Activated CD4-positive, alpha-beta T cell treated with anti-CD3 and anti-CD28 coated beads, Interleukin-2, amount 10 ng/mL, durations not matched to agents 7 days and 5 days (primary cell): ENCODE results near the gene KCNC1. TPM values are rescaled to one million over a fixed set of nuclear protein-coding genes. Genes with fewer than 3 reads are reported as not detected.
A peak's percentile ranks its signal among the peaks of the same experiment; 100 is the strongest.

Experiments
- CTCF ChIA-PET: fragments of 350-600 bp; sonication (Branson Sonifier 250); formaldehyde crosslinking; loops from one replicate; lab custom pipeline; 2021; ENCODE audit warnings: antibody characterized with exemption; lab: Charles Lee
- POLR2A ChIA-PET: fragments of 350-600 bp; sonication (Branson Sonifier 250); formaldehyde crosslinking; loops from one replicate; lab custom pipeline; 2021; ENCODE audit warnings: antibody characterized with exemption; lab: Charles Lee
- DNase-seq: peaks from one replicate; pipeline ENCODE4 v3.0.0-alpha.2; 2020
- H3K27ac Mint-ChIP-seq: one replicate; pipeline ENCODE4 v1.8.0; 2021; ENCODE audit warnings: mild to moderate bottlenecking, moderate library complexity, mixed read lengths
- H3K27me3 Mint-ChIP-seq: one replicate; pipeline ENCODE4 v1.8.0; 2021; ENCODE audit warnings: mixed read lengths
- H3K36me3 Mint-ChIP-seq: one replicate; pipeline ENCODE4 v1.8.0; 2021; ENCODE audit warnings: low read depth, mixed read lengths
- H3K4me1 Mint-ChIP-seq: one replicate; pipeline ENCODE4 v1.8.0; 2021; ENCODE audit warnings: mixed read lengths
- H3K4me3 Mint-ChIP-seq: one replicate; pipeline ENCODE4 v1.8.0; 2021; ENCODE audit warnings: mild to moderate bottlenecking, moderate library complexity, mixed read lengths
- H3K9me3 Mint-ChIP-seq: one replicate; pipeline ENCODE4 v1.8.0; 2021; ENCODE audit warnings: mixed read lengths
- total RNA-seq, 2 experiments: library from RNA; stranded (reverse); gene quantifications; one replicate each; pipeline ENCODE4 v1.2.3, GENCODE V29; 2021

The KCNC1 gene
- total RNA-seq, 2 experiments from 2014 or later: not detected

- Mint-ChIP-seq H3K36me3 (peaks cover 2% of the 10 kb centered on the region), H3K4me1 (peaks cover 3% of the 10 kb centered on the region), H3K27me3 (peaks cover 47% of the 10 kb centered on the region), H3K27ac (no peak overlapping the region), H3K9me3 (no peaks in the 10 kb centered on the region), H3K4me3 (no peak overlapping the region)
- CTCF ChIA-PET: interaction anchor here (0.8 kb wide), 1 partner anchor 243 kb away, joined by 4 read pairs; no protein-coding TSS in a partner anchor
- POLR2A ChIA-PET: interaction anchor here (1.0 kb wide), 1 partner anchor 16 kb away, joined by 3 read pairs; the partner anchor contains the start of gene MYOD1
- peak; percentile 51 for DNase-seq
Measured at GRCh38 chr11:17734986-17735817, 621 bp downstream of the KCNC1 start.

GRCh38 chr11:17735818-17736578 lies 1.4 kb downstream of the KCNC1 start:
- H3K9me3 Mint-ChIP-seq: no peaks in the 10 kb centered on the region
- DNase-seq: no peak
- ChIA-PET CTCF (no interaction called here), POLR2A (interaction anchor here (1.0 kb wide), 1 partner anchor 17 kb away, joined by 3 read pairs; the partner anchor contains the start of gene MYOD1)
- H3K27me3 Mint-ChIP-seq: peaks cover 49% of the 10 kb centered on the region
- H3K4me3 Mint-ChIP-seq: no peak overlapping the region
- H3K4me1 Mint-ChIP-seq: peaks cover 3% of the 10 kb centered on the region
- no peak overlapping the region for H3K27ac Mint-ChIP-seq
- H3K36me3 Mint-ChIP-seq: peaks cover 2% of the 10 kb centered on the region

DNA sequence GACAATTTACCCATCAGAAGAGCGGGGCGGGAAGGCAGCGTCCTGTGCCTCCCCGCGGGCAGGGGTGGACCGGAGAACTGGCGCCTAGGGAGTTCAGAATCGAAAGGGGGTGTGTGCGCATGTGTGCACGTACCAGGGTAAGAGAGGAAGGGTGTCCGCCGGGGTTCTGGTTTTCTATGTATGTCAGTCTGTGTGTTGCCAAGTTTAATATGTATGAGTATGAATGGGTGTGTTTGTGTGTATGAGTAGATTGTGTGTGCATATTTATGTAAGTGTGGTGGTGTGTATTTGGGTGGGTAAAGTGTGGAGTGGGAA lies 2.0 kb downstream of the KCNC1 start:
- POLR2A ChIA-PET: no interaction called here
- Mint-ChIP-seq H3K27ac (no peak overlapping the region), H3K4me1 (peaks cover 3% of the 10 kb centered on the region)

GRCh38 chr11:17736930-17737817 lies 2.6 kb downstream of the KCNC1 start:
- H3K36me3 Mint-ChIP-seq: peaks cover 2% of the 10 kb centered on the region
- H3K4me3 Mint-ChIP-seq: no peak overlapping the region
- ChIA-PET POLR2A (no interaction called here), CTCF (no interaction called here)
- no peak for DNase-seq
- peaks cover 44% of the 10 kb centered on the region for H3K27me3 Mint-ChIP-seq
- H3K4me1 Mint-ChIP-seq: peaks cover 3% of the 10 kb centered on the region
- no peaks in the 10 kb centered on the region for H3K9me3 Mint-ChIP-seq
- no peak overlapping the region for H3K27ac Mint-ChIP-seq

More for the DNA sequence above, 2.0 kb downstream of the KCNC1 start:
- Mint-ChIP-seq H3K9me3 (no peaks in the 10 kb centered on the region), H3K27me3 (peaks cover 49% of the 10 kb centered on the region), H3K4me3 (no peak overlapping the region), H3K36me3 (peaks cover 2% of the 10 kb centered on the region)
- no peak for DNase-seq
- CTCF ChIA-PET: no interaction called here

DNA sequence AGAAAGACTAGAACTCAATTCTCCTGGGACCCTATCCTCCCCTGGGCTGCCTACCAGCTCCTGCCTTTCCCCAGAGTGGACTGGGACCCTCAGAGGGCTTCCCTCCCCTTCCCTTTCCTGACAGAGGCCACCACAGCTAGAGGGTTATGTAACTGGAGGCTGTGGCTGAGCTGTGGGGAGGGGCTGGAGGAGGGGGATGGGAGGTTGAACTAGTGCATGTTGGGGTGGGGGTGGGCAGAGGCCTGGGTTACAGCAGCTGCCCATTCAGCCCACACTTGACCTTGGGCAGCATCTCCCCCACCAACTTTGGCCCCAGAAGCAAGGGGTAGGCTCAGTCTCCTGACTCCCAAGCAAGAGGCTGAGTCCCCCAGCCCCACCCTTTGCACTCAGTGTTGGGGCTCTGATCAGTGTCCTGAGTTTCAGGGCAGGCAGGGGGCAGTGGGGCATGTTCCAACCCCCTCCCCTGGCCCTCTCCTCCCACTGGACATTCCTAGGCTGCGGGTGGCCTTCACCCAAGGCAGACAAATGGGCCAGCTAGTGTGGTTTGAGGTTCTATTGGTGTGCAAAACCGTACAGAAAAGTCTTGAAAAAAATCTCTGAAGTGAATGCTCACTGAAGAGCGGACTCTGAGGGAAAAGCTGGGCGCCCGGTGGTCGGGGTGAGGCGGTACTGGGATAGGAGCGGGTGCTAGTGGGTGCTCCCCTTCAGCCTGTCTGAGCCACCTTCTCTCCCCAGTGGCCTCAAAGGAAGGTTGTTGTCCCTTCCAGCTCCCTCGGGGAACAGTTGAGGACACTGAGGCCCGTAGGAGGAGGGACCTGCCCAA lies 3.8 kb downstream of the KCNC1 start:
- Mint-ChIP-seq H3K36me3 (peaks cover 2% of the 10 kb centered on the region), H3K4me1 (peaks cover 3% of the 10 kb centered on the region), H3K27me3 (peaks cover 32% of the 10 kb centered on the region), H3K27ac (no peak overlapping the region), H3K4me3 (no peak overlapping the region), H3K9me3 (no peaks in the 10 kb centered on the region)
- ChIA-PET CTCF (no interaction called here), POLR2A (no interaction called here)
- DNase-seq: no peak

DNA sequence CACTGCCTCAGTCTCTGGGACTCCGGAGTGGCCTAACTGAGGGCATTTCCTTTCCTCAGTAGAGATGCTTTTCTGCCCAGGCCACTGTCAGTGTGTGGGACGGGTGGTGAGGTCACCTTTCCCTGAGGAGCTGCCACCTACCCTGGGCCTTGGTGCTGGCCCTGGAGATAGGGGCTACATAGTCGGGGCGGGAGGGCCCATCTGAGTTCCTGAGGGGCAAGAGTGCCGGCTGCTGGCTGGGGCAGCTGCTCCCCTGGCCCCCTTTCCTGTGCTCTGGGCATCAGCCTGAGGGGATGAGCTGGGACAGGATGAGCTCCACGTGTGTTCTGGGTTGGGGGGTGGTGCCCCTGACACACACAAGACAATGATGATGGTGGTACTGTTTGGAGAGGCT lies 5.4 kb downstream of the KCNC1 start:
- POLR2A ChIA-PET: no interaction called here
- no peak for DNase-seq
- H3K36me3 Mint-ChIP-seq: peaks cover 2% of the 10 kb centered on the region

GRCh38 chr11:17740649-17741235 lies 6.2 kb downstream of the KCNC1 start:
- POLR2A ChIA-PET: no interaction called here
- CTCF ChIA-PET: interaction anchor here (1.3 kb wide), 1 partner anchor 10 kb away, joined by 5 read pairs; no protein-coding TSS in a partner anchor
- no peaks in the 10 kb centered on the region for H3K4me1 Mint-ChIP-seq
- peaks cover 23% of the 10 kb centered on the region for H3K27me3 Mint-ChIP-seq
- H3K27ac Mint-ChIP-seq: no peak overlapping the region
- no peak for DNase-seq
- H3K36me3 Mint-ChIP-seq: peaks cover 2% of the 10 kb centered on the region
- no peak overlapping the region for H3K4me3 Mint-ChIP-seq
- no peaks in the 10 kb centered on the region for H3K9me3 Mint-ChIP-seq

More for the DNA sequence above, 5.4 kb downstream of the KCNC1 start:
- peaks cover 23% of the 10 kb centered on the region for H3K27me3 Mint-ChIP-seq
- CTCF ChIA-PET: interaction anchor here (1.3 kb wide), 1 partner anchor 9 kb away, joined by 5 read pairs; no protein-coding TSS in a partner anchor
- H3K4me1 Mint-ChIP-seq: no peaks in the 10 kb centered on the region
- H3K27ac Mint-ChIP-seq: no peak overlapping the region
- H3K9me3 Mint-ChIP-seq: no peaks in the 10 kb centered on the region
- no peak overlapping the region for H3K4me3 Mint-ChIP-seq

DNA sequence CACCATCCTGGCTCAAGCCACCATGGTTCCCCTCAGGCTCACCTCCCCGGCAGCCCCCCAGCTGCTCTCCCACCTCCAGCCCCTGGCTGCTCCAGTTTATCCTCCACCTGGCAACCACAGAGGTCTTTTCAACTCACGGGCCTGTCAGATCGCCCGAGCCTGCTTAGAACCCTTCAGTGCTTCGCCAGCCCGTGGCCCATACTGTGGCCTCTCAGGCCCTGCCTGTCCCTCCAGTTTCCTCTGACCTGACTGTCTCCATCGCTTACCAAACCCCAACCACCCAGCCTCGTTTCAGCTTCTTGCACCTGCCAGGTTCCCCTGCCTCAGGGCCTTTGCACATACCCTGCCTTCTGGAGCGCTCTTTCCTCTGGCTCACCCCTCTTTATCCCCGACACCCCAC lies 6.9 kb downstream of the KCNC1 start:
- Mint-ChIP-seq H3K4me1 (no peaks in the 10 kb centered on the region), H3K27me3 (peaks cover 18% of the 10 kb centered on the region), H3K9me3 (no peaks in the 10 kb centered on the region), H3K36me3 (peaks cover 2% of the 10 kb centered on the region), H3K4me3 (no peak overlapping the region), H3K27ac (no peak overlapping the region)
- POLR2A ChIA-PET: no interaction called here
- CTCF ChIA-PET: no interaction called here
- DNase-seq: no peak

GRCh38 chr11:17742019-17742418 lies 7.4 kb downstream of the KCNC1 start:
- H3K4me1 Mint-ChIP-seq: no peaks in the 10 kb centered on the region
- no peaks in the 10 kb centered on the region for H3K36me3 Mint-ChIP-seq
- H3K9me3 Mint-ChIP-seq: no peaks in the 10 kb centered on the region
- CTCF ChIA-PET: interaction anchor here (0.9 kb wide), 1 partner anchor 231 kb away, joined by 5 read pairs; no protein-coding TSS in a partner anchor
- H3K4me3 Mint-ChIP-seq: no peak overlapping the region
- POLR2A ChIA-PET: no interaction called here
- DNase-seq: no peak
- H3K27ac Mint-ChIP-seq: no peak overlapping the region
- peaks cover 13% of the 10 kb centered on the region for H3K27me3 Mint-ChIP-seq

DNA sequence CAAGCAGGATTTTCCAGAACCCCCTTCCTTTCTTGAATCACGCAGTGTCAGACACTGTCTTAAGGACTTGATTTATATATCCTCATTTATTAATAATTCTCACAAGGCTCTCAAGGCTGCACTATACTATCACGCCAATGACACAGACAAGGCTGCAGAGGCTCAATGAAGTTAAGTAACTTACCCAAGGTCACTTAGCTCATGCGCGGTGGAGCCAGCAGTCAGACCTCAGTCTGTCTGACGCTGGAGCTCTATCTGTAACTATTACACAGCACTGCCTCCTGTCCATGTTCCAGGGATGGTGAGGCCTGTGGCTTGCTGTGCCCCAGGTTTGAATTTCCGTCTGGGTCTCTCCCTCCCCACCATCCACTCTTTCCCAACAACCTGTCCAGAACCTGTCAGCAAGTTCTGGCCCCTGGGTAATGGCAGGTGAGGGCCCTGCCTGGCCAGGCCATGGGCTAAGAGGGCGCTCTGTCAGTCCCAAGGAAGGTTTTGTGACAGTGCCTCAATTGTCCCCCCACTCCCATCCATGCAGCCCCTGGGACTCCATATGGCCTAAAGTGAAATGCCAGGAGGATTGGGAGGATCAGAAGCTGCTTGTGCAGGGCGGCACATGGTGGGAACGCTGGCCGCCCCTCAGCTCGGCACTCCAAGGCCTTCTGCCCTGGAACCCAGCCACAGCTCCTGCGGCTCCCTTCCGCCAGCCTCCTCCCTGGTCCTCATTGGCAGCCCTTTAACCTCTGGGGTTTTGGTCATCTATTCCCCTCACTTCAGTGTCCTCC lies 8.6 kb downstream of the KCNC1 start:
- Mint-ChIP-seq H3K36me3 (no peaks in the 10 kb centered on the region), H3K9me3 (no peaks in the 10 kb centered on the region), H3K27me3 (peaks cover 5% of the 10 kb centered on the region), H3K4me3 (no peak overlapping the region), H3K27ac (no peak overlapping the region), H3K4me1 (no peaks in the 10 kb centered on the region)
- ChIA-PET POLR2A (no interaction called here), CTCF (interaction anchor here (0.6 to 1.8 kb wide), 3 partner anchors 9 to 375 kb away, joined by 3 to 4 read pairs (median 3); no protein-coding TSS in a partner anchor)
- no peak for DNase-seq

GRCh38 chr11:17743808-17744119 lies 9.2 kb downstream of the KCNC1 start:
- peaks cover 5% of the 10 kb centered on the region for H3K27me3 Mint-ChIP-seq
- H3K36me3 Mint-ChIP-seq: no peaks in the 10 kb centered on the region
- no peak overlapping the region for H3K4me3 Mint-ChIP-seq
- H3K27ac Mint-ChIP-seq: no peak overlapping the region
- ChIA-PET CTCF (interaction anchor here (1.3 to 1.8 kb wide), 2 partner anchors 10 to 13 kb away, joined by 3 to 4 read pairs; no protein-coding TSS in a partner anchor), POLR2A (no interaction called here)
- no peaks in the 10 kb centered on the region for H3K4me1 Mint-ChIP-seq
- no peaks in the 10 kb centered on the region for H3K9me3 Mint-ChIP-seq
- DNase-seq: no peak
